SU-DHL-6 (cell line): Measurements from ENCODE around the gene RGS6.

Experiments
- H2AFZ ChIP-seq: fragments of 200-600 bp; sonication (generic); 2 replicates; pipeline ENCODE4 v1.6.1; 2014; ENCODE audit warnings: low read depth, mild to moderate bottlenecking, moderate library complexity, mixed read lengths, antibody characterized with exemption, low read length; ENCODE audit not compliant: severe bottlenecking
- H3F3A ChIP-seq: fragments of 200-600 bp; shearing (Covaris generic); 2 replicates; pipeline ENCODE4 v1.6.0; 2016; ENCODE audit warnings: antibody characterized with exemption, mild to moderate bottlenecking; ENCODE audit not compliant: insufficient read depth
- H3K27ac ChIP-seq: fragments of 200-600 bp; sonication (generic); 2 replicates; pipeline ENCODE4 v1.5.1; 2016; ENCODE audit warnings: low read depth, mild to moderate bottlenecking, low read length, moderate library complexity, mixed read lengths
- H3K27me3 ChIP-seq: fragments of 200-600 bp; sonication (generic), shearing (Covaris generic); 2 replicates; pipeline ENCODE4 v1.6.0; 2014; ENCODE audit warnings: mild to moderate bottlenecking, low read length
- H3K36me3 ChIP-seq: fragments of 200-600 bp; sonication (generic); 2 replicates; pipeline ENCODE4 v1.6.1; 2014; ENCODE audit warnings: mild to moderate bottlenecking, low read length, mixed read lengths
- H3K4me2 ChIP-seq: fragments of 300-600, 200-600 bp; shearing (Covaris generic), sonication (generic); 2 replicates; pipeline ENCODE4 v1.6.0; 2014; ENCODE audit warnings: low read length, low read depth, mild to moderate bottlenecking; ENCODE audit not compliant: poor library complexity, severe bottlenecking
- H3K4me3 ChIP-seq: fragments of 200-600 bp; sonication (generic); 2 replicates; pipeline ENCODE4 v1.5.1; 2014; ENCODE audit warnings: antibody characterized with exemption, low read length, mild to moderate bottlenecking, mixed read lengths; ENCODE audit not compliant: insufficient read depth, poor library complexity, severe bottlenecking
- H3K79me2 ChIP-seq: fragments of 200-600 bp; sonication (generic); 2 replicates; pipeline ENCODE4 v1.6.1; 2014; ENCODE audit warnings: mild to moderate bottlenecking, low read length, moderate library complexity; ENCODE audit not compliant: insufficient read depth
- H3K9ac ChIP-seq: fragments of 200-600 bp; sonication (generic); 2 replicates; pipeline ENCODE4 v1.7.0; 2014; ENCODE audit warnings: mild to moderate bottlenecking, low read length
- H3K9me2 ChIP-seq: fragments of 200-600 bp; sonication (generic); replicated peaks from 2 replicates; pipeline ENCODE4 v1.6.1; 2014; ENCODE audit warnings: low read length; ENCODE audit not compliant: insufficient read depth
- H3K9me3 ChIP-seq: fragments of 200-600 bp; sonication (generic); 2 replicates; pipeline ENCODE4 v1.6.1; 2014; ENCODE audit warnings: low read length, mixed read lengths; ENCODE audit not compliant: insufficient read depth
- H4K20me1 ChIP-seq: fragments of 200-600 bp; sonication (generic); 2 replicates; pipeline ENCODE4 v1.6.1; 2014; ENCODE audit warnings: low read depth, mild to moderate bottlenecking, antibody characterized with exemption, low read length, moderate library complexity, mixed read lengths
- EZH2phosphoT487 ChIP-seq: fragments of 200-600 bp; sonication (generic), shearing (Covaris generic); conservative IDR thresholded peaks from 2 replicates; pipeline ENCODE4 v1.6.1; 2018; ENCODE audit warnings: mild to moderate bottlenecking, antibody characterized with exemption, low read length, moderate library complexity, mixed read lengths
- TF ChIP-seq, protein P1 (sequence below): fragments of 200-600 bp; sonication (generic); IDR thresholded peaks from one replicate; pipeline ENCODE4 v1.5.1; 2017; ENCODE audit warnings: antibody characterized with exemption, mild to moderate bottlenecking, low read length, moderate library complexity; ENCODE audit not compliant: insufficient read depth, poor library complexity, severe bottlenecking

The RGS6 gene

DNA sequence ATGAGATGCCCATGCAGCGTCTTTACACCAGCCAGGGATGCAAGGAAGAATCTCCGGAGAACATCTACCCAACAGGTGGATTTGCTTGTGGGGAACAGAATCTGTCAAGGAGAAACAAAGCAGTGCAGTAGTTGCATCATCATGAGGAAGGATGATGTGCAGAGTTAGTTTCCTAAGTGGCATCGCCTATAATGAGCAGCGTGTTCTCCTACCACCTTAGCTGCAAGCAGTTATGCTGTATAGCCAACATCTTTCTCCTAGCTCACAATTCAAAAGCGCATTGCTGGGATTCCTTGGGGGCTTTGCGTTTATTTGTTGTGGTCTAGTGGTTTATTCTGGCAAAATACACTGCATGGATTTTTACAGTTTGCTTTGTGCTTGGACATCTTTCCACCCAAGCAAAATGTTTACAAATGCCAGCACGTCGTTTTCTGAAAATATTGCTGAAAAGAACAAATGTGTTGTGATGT lies 233.0 kb downstream of the RGS6 start:
- Histone ChIP-seq H3K9me2 (no peaks in the 10 kb centered on the region), H3K36me3 (no peaks in the 10 kb centered on the region), H3K4me2 (no peak overlapping the region), H3F3A (no peaks in the 10 kb centered on the region), H3K27me3 (no peaks in the 10 kb centered on the region), H3K9me3 (no peaks in the 10 kb centered on the region), H3K4me3 (no peak overlapping the region), H3K79me2 (no peaks in the 10 kb centered on the region), H3K27ac (no peak overlapping the region), H4K20me1 (no peaks in the 10 kb centered on the region), H3K9ac (no peak overlapping the region), H2AFZ (no peak overlapping the region)
- TF ChIP-seq, protein P1, sequence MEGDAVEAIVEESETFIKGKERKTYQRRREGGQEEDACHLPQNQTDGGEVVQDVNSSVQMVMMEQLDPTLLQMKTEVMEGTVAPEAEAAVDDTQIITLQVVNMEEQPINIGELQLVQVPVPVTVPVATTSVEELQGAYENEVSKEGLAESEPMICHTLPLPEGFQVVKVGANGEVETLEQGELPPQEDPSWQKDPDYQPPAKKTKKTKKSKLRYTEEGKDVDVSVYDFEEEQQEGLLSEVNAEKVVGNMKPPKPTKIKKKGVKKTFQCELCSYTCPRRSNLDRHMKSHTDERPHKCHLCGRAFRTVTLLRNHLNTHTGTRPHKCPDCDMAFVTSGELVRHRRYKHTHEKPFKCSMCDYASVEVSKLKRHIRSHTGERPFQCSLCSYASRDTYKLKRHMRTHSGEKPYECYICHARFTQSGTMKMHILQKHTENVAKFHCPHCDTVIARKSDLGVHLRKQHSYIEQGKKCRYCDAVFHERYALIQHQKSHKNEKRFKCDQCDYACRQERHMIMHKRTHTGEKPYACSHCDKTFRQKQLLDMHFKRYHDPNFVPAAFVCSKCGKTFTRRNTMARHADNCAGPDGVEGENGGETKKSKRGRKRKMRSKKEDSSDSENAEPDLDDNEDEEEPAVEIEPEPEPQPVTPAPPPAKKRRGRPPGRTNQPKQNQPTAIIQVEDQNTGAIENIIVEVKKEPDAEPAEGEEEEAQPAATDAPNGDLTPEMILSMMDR = no peak
- no peak for TF ChIP-seq EZH2phosphoT487

DNA sequence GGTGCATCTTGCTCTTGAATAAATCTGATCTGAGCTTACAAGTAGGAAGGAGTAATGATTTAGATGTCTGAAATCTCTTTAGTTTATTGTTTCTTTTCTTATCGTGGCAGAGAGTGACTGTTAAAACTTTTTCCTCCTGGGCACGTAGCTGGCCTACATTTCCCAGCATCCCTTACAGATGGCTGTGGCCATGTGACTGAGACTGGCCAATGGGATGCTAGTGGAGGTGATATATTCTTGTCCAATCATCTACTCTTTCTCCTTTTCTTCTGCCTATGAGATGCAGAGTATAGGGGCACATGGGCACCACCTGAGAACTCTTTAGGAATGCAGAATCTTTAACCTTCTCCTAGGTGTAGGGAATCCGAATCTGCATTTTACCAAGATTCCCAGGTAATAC lies 237.3 kb downstream of the RGS6 start:
- Histone ChIP-seq H2AFZ (no peak overlapping the region), H3K36me3 (no peaks in the 10 kb centered on the region), H3K27me3 (no peaks in the 10 kb centered on the region), H4K20me1 (no peaks in the 10 kb centered on the region), H3F3A (no peaks in the 10 kb centered on the region), H3K27ac (no peak overlapping the region), H3K9me3 (no peaks in the 10 kb centered on the region), H3K9ac (no peak overlapping the region), H3K79me2 (no peaks in the 10 kb centered on the region), H3K9me2 (no peaks in the 10 kb centered on the region), H3K4me2 (no peak overlapping the region), H3K4me3 (no peak overlapping the region)
- TF ChIP-seq, protein P1 = no peak
- no peak for TF ChIP-seq EZH2phosphoT487

DNA sequence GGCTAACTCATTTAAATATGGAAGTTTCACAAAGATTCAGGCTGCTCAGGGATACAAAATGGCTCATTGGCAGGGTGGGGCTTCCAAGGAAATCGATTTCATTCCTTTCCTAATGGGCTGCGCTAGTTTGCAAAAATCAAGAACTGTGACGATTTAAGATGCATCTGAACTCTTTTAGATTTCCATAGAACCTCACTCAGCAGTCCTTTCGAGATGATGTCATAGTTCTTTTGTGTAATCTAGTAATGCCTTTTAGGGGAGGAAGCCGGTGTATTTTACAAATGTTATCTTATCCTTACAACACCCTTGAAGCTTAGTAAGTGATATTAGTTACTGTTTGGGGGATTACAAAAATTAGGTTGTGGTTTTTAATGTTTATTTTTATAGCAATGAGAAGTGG lies 239.8 kb downstream of the RGS6 start:
- no peaks in the 10 kb centered on the region for H3K9me3 ChIP-seq
- no peak overlapping the region for H3K9ac ChIP-seq
- H3K27me3 ChIP-seq = no peaks in the 10 kb centered on the region
- no peaks in the 10 kb centered on the region for H3K36me3 ChIP-seq
- H2AFZ ChIP-seq = no peak overlapping the region
- no peak overlapping the region for H3K4me2 ChIP-seq
- H4K20me1 ChIP-seq = no peaks in the 10 kb centered on the region
- H3K79me2 ChIP-seq = no peaks in the 10 kb centered on the region
- no peak overlapping the region for H3K4me3 ChIP-seq
- H3K9me2 ChIP-seq = no peaks in the 10 kb centered on the region
- no peak for TF ChIP-seq EZH2phosphoT487
- TF ChIP-seq, protein P1 = no peak
- H3K27ac ChIP-seq = no peak overlapping the region
- no peaks in the 10 kb centered on the region for H3F3A ChIP-seq
